Activated CD8-positive, alpha-beta T cell treated with anti-CD3 and anti-CD28 coated beads, Interleukin-2, amount 10 ng/mL, durations not matched to agents 7 days and 5 days (primary cell): Measurements from ENCODE around the gene LRMDA. TPM values are rescaled to one million over a fixed set of nuclear protein-coding genes. Genes with fewer than 3 reads are reported as not detected.
A peak's percentile ranks its signal among the peaks of the same experiment; 100 is the strongest.

ENCODE experiments used
- ATAC-seq: fragments of 150-1000 bp; cut with Tn5 transposase; one replicate; pipeline ENCODE4 v1.10.0; 2021; ENCODE audit warnings: moderate library complexity
- CTCF ChIA-PET: fragments of 350-600 bp; sonication (Branson Sonifier 250); formaldehyde crosslinking; loops from one replicate; lab custom pipeline; 2021; ENCODE audit warnings: antibody characterized with exemption; lab: Charles Lee
- POLR2A ChIA-PET: fragments of 350-600 bp; sonication (Branson Sonifier 250); formaldehyde crosslinking; loops from one replicate; lab custom pipeline; 2021; ENCODE audit warnings: antibody characterized with exemption; lab: Charles Lee
- DNase-seq: peaks from one replicate; pipeline ENCODE4 v3.0.0-alpha.2; 2020
- H3K27ac Mint-ChIP-seq: one replicate; pipeline ENCODE4 v1.8.0; 2021; ENCODE audit warnings: mild to moderate bottlenecking, mixed read lengths
- H3K27me3 Mint-ChIP-seq: one replicate; pipeline ENCODE4 v1.8.0; 2021; ENCODE audit warnings: low read depth, mixed read lengths
- H3K36me3 Mint-ChIP-seq: one replicate; pipeline ENCODE4 v1.8.0; 2021; ENCODE audit warnings: low read depth, mixed read lengths
- H3K4me1 Mint-ChIP-seq: one replicate; pipeline ENCODE4 v1.8.0; 2021; ENCODE audit warnings: low read depth, mixed read lengths
- H3K4me3 Mint-ChIP-seq: one replicate; pipeline ENCODE4 v1.8.0; 2021; ENCODE audit warnings: mild to moderate bottlenecking, mixed read lengths
- H3K9me3 Mint-ChIP-seq: one replicate; pipeline ENCODE4 v1.8.0; 2022; ENCODE audit warnings: mixed read lengths; ENCODE audit not compliant: insufficient read depth
- total RNA-seq, 2 experiments: library from RNA; stranded (reverse); gene quantifications; one replicate each; pipeline ENCODE4 v1.2.3, GENCODE V29; 2021

Gene LRMDA
- total RNA-seq, 2 experiments from 2014 or later, result not detected

DNA sequence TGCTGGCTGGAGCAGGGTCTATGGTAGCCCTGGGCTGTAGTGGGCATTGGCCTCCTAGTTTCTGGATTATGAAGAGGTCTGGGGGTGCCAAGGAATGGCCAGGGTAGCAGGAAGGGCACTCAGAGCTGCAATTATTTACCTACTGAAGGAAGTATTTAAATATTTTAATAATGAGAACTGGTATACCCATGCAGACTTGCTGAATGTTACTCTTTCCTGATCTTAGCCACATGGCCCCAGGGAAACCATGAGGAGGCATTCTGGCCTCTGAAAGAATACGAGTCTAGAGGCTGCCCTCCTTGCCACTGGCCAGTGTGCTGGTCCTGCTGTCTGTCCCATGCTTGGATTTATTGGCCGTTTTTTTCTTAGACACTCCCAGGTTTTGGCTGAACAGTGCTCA, 599.7 kb downstream of the LRMDA start:
- no peak for DNase-seq
- no peak for ATAC-seq
- ChIA-PET POLR2A (no interaction called here), CTCF (no interaction called here)
- Mint-ChIP-seq H3K4me1 (no peaks in the 10 kb centered on the region), H3K27ac (no peak overlapping the region), H3K27me3 (no peaks in the 10 kb centered on the region), H3K36me3 (no peaks in the 10 kb centered on the region), H3K4me3 (no peak overlapping the region), H3K9me3 (no peaks in the 10 kb centered on the region)

DNA sequence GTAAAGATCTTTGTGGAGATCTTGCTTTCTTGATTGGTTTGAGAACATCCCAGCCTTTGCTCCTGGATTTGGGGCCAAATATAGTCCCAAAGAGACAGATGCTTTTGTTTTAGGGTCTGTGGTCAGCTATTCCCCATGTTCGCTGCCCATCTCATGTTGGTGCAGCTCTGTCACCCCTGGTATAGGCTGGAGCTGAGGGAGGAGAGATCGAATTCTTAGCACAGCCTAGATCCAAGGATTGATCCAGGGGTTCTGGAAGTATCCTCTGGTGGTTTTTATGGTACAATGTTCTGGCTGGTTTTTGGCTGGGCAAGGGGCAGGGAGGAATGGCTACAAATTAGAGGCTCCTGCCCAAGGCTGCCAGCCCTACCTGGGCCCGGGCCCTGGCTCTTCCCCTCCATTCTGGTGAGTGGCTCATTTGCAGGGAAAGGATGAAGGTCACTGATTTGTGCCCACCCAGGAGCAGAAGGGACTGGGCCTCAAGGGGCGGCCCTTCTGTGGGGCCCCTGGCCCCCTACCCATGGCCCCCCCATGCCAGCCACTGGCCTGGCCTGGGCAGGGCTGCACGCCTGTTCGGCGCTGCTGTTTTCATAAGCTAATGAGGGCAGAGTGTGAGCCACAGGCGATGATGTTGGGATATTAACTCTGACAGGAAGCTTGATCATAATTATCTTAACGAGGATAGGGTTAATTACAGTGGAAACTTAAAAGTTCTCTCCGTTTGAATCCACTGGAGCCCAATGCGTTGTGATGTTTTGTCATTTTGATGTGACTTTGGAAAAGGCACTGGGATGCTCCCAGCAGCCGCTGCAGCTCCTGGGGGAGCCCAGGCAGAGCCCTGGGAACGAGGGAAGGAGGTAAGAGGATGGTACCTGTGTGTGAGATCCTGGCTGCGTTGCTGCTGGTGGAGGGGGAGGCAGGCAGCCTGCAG, 600.6 kb downstream of the LRMDA start:
- ATAC-seq, result no peak
- ChIA-PET POLR2A (no interaction called here), CTCF (no interaction called here)
- Mint-ChIP-seq H3K27ac (no peak overlapping the region), H3K4me3 (no peak overlapping the region), H3K36me3 (no peaks in the 10 kb centered on the region), H3K4me1 (no peaks in the 10 kb centered on the region), H3K27me3 (no peaks in the 10 kb centered on the region), H3K9me3 (no peaks in the 10 kb centered on the region)
- DNase-seq, result no peak

DNA sequence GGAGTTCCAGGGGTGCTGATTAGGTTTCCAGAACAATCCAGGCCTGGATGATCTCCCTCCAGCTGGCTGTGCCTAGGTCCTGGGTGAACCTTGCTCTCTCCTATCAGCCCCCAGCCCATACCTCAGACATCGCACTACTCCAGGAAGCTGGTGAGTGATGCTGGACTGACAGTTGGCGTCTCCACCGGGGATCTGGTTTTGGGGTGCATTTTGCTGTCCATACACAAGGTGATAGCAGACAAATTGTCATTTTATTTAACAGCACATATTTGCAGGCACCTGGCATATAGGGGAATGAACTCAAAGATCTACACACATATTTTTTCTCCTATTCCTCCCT, 601.2 kb downstream of the LRMDA start:
- Mint-ChIP-seq H3K9me3 (no peaks in the 10 kb centered on the region), H3K27ac (no peak overlapping the region), H3K4me1 (no peaks in the 10 kb centered on the region), H3K36me3 (no peaks in the 10 kb centered on the region), H3K4me3 (no peak overlapping the region), H3K27me3 (no peaks in the 10 kb centered on the region)
- DNase-seq, result no peak
- CTCF ChIA-PET, result interaction anchor here (0.8 kb wide), 1 partner anchor 633 kb away, joined by 3 read pairs; no protein-coding TSS in a partner anchor
- ATAC-seq, result no peak
- POLR2A ChIA-PET, result no interaction called here

DNA sequence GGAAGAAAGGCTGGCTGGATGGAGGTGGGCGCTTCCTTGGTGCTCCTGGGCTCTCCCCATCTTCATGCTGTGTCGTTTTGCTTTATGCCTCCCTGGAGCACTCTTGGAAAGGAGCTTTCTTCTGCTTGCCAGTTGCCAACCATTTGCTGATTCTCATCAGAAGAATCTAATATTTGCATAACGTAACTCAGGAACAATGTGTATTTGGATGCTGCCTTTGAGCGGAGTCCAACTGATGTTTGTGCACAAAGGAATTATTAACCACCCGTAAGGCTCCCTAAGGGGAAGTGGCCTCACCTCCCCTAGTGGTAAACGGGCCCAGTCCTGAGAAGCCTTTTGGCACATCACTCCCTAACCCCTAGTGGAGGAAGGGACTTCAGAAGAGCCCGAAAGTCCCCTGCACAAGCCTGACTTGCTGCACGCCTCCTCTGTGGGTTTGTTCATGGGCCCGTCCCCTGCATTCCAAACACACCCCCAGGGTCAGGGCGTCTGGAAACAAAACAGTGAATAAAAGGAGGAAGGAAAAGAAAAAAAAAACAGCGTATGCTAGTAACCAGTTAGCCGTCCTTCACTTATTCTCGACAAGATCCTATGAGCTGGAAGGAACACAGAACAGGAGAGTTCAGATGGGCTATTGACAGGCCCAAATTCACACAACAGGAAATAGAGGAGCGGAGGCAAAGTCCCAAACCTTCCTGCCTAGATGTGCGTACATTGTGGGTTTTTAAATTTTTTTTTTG, 602.2 kb downstream of the LRMDA start:
- Mint-ChIP-seq H3K9me3 (no peaks in the 10 kb centered on the region), H3K36me3 (no peaks in the 10 kb centered on the region), H3K27me3 (no peaks in the 10 kb centered on the region), H3K4me1 (no peaks in the 10 kb centered on the region), H3K27ac (no peak overlapping the region), H3K4me3 (no peak overlapping the region)
- DNase-seq, result no peak
- POLR2A ChIA-PET, result no interaction called here
- no peak for ATAC-seq
- CTCF ChIA-PET, result interaction anchor here (0.8 to 1.0 kb wide), 2 partner anchors 10 to 634 kb away, joined by 3 read pairs; no protein-coding TSS in a partner anchor

DNA sequence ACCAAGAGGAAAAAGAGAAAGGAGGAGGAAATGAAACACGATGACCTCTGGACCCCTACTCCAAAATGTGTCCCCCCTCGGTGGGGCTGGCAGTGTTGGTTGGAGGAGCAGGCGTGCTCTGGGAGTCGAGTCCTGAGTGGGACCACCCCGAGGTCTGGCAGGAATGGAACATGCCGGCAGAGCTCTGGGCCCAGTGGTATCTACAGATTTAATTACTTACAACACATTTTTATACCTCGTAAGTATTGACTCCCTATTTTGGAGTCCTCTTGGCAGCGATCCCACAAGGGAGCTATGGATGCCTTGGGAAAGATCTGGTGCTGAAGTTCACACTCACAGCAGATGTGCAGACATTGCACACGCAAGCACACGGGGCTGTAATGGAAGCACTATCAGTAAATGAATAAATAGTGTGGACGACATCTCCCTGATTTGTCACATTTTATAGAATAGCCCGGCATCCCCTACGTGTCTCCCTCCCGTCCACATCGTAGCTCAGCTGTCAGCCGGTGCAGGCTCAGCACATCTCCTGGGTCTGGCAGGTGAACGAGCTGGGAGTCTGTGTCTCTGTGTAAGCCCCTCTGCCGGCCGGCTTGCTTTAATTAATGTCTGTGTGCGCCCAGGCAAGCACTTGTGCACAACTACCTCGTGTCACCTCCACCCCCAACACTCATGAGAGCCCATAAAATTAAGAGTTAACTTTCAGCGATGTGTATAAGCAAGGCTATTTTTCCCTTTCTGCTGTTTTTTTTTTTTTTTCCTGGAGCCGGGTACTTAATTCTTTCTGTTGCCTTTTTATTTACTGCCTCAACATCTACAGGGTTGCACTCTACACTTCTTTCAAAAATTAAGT, 603.2 kb downstream of the LRMDA start:
- no peaks in the 10 kb centered on the region for H3K36me3 Mint-ChIP-seq
- H3K27me3 Mint-ChIP-seq, result no peaks in the 10 kb centered on the region
- no peak overlapping the region for H3K4me3 Mint-ChIP-seq
- no peak for DNase-seq
- no peak overlapping the region for H3K27ac Mint-ChIP-seq
- ChIA-PET POLR2A (no interaction called here), CTCF (interaction anchor here (1.0 kb wide), 1 partner anchor 10 kb away, joined by 3 read pairs; no protein-coding TSS in a partner anchor)
- H3K9me3 Mint-ChIP-seq, result no peaks in the 10 kb centered on the region
- no peak for ATAC-seq
- no peaks in the 10 kb centered on the region for H3K4me1 Mint-ChIP-seq

DNA sequence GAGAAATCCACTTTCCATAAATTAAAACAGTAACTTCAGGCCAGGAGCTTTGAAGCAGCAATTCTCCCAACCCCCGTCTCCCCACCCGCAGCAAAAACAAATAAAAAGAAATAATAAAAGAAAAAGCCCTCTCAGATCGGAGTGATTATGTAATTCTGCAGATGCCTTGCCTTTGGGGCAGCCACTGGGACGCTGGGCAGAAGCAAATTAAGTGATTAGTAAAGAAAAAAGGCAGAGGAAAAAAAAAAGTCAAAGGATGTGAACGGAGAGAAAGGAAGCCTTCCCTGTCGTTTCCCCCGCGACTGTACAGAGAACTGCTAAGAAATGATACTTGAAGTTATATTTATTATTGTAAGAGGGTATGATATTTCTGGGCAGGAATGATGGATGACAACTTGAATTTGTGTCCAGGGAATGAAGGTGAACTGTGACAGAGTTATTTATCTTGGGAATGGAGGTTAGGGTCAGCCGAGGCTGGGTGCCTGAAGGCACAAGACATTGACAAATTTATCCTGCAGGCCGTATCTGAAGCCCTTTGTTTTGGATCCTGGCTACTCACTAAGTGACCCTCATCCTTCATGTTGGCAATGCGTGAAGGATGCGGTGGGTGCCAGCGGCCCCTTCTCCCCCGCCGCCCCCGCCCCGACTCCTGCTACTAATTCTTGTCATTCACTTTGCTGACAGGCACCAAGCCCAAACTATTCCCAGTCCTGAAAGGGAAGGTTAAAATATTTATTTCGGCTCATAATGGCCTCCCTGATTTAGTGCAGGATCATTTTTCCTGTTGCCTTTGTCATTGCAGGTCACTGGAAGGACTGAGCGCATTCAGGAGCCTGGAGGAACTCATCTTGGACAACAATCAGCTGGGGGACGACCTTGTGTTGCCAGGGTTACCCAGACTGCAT, 604.0 kb downstream of the LRMDA start:
- ChIA-PET CTCF (no interaction called here), POLR2A (no interaction called here)
- Mint-ChIP-seq H3K27ac (no peak overlapping the region), H3K4me1 (no peaks in the 10 kb centered on the region), H3K36me3 (no peaks in the 10 kb centered on the region), H3K4me3 (no peak overlapping the region), H3K9me3 (no peaks in the 10 kb centered on the region), H3K27me3 (no peaks in the 10 kb centered on the region)
- DNase-seq (no peak), ATAC-seq (no peak)

DNA sequence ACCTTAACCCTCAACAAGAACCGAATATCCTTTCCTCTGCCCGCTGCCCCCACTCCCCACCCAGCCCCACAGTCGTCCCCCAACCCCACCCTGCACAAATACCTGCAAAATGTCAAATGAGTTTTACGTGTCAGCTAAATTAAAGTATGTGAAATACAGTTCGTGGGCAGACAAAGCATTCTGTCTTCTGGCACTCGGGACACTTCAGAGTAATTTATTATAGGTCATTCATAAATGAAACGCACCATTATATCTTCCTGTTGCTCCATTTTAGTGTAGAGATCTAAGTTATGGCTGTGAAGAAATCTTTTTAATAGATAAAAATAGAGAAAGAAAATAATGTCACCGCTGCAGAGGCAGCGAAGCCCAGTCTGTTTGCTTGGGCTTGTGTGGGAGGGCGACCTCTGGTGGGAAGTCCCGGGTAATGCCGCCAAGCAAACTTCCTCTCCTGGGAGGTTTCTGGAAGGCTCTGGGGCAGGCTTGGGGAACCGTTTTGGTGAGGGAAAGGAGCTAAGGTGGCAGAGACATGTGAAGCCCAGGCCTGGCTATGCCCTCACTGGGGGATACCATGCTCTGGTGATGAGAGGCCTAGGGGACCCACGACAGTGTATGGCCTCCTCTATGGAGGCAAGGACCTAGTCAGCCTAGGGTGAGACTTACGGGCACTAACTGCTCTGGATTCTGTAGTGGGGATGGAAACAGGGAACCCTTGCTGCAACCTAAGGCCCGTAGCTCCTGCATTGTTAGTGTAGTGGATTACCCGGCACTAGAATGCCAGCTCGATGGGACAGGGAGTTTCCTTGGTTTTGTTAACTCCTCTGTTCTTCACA, 604.9 kb downstream of the LRMDA start:
- Mint-ChIP-seq H3K4me1 (no peaks in the 10 kb centered on the region), H3K9me3 (no peaks in the 10 kb centered on the region), H3K36me3 (no peaks in the 10 kb centered on the region), H3K4me3 (no peak overlapping the region), H3K27ac (no peak overlapping the region), H3K27me3 (no peaks in the 10 kb centered on the region)
- POLR2A ChIA-PET, result no interaction called here
- DNase-seq, result peak; percentile 52
- peak; percentile 47 for ATAC-seq
- CTCF ChIA-PET, result interaction anchor here (1.0 to 1.4 kb wide), 2 partner anchors 8 to 26 kb away, joined by 3 to 6 read pairs; no protein-coding TSS in a partner anchor

DNA sequence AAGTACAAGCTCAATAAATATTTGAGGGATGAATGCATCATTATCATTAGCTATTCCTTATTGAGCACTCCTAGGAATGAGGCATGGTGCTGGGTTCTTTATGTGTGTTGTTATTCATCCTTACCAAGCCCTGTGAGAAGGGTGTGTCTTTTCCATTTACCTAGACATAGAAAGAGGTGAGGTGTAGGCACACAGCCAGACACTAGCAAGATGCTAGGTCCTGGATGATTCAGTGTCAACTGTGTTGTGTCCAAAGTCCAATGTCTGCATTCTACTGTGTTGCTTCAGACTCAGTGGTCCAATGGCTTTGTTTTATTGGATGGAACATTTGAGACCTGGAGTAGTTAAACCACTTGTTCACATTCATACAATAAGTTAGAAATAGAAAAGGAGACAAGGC, 605.5 kb downstream of the LRMDA start:
- no peak overlapping the region for H3K4me3 Mint-ChIP-seq
- CTCF ChIA-PET, result interaction anchor here (1.0 to 1.4 kb wide), 2 partner anchors 9 to 25 kb away, joined by 3 to 6 read pairs; no protein-coding TSS in a partner anchor
- no peak for DNase-seq
- H3K27me3 Mint-ChIP-seq, result no peaks in the 10 kb centered on the region
- no peaks in the 10 kb centered on the region for H3K4me1 Mint-ChIP-seq
- no peak for ATAC-seq
- POLR2A ChIA-PET, result no interaction called here
- no peaks in the 10 kb centered on the region for H3K9me3 Mint-ChIP-seq
- no peak overlapping the region for H3K27ac Mint-ChIP-seq
- H3K36me3 Mint-ChIP-seq, result no peaks in the 10 kb centered on the region

DNA sequence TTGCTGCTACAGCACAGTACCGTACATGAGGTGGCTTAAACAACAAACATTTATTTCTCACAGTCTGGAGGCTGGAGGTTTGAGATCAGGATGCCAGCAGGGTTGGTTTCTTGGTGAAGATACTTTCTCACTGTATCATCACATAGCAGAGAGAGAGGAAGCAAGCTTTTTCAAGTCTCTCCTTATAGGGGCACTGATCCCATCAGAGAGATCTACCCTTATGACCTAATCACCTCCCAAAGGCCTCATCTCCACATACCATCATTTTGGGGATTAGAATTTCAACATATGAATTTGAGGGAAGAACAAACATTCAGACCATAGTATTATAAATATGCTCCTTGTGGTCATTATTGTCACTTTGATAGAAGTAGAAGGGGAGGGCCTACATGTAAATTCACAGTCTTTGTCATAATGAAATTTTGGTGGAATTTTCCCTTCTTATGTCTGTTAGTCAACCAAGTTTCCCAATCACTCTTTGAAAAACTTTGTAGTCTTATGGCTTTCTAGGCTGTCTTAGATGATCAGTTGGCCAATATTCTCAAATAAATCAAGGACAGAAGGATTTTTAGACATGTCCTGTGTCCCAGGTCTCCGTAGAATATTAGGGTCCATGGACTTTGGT, 606.2 kb downstream of the LRMDA start:
- Mint-ChIP-seq H3K36me3 (no peaks in the 10 kb centered on the region), H3K9me3 (no peaks in the 10 kb centered on the region), H3K4me3 (no peak overlapping the region), H3K27ac (no peak overlapping the region), H3K4me1 (no peaks in the 10 kb centered on the region), H3K27me3 (no peaks in the 10 kb centered on the region)
- POLR2A ChIA-PET, result no interaction called here
- DNase-seq (no peak), ATAC-seq (no peak)
- CTCF ChIA-PET, result interaction anchor here (1.4 kb wide), 1 partner anchor 10 kb away, joined by 6 read pairs; no protein-coding TSS in a partner anchor

DNA sequence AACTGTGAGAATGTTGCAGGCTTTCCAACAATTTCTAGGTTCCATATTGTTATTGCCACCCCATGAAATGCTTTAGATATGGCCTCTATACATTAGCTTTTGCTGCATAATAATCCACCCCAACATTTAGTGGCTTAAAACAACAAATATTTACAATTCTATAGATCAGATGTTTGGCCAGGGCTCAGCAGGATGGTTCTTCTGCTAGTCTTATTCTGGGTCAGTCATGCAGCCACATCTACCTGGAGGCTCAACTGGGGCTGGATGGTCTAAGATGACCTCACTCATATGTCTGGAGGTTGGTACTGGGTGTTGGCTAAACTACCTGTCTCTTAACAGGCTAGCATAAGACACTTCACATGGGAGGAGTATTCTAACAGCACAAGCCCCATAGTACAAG, 607.3 kb downstream of the LRMDA start:
- DNase-seq (no peak), ATAC-seq (no peak)
- Mint-ChIP-seq H3K27ac (no peak overlapping the region), H3K4me1 (no peaks in the 10 kb centered on the region), H3K27me3 (no peaks in the 10 kb centered on the region), H3K36me3 (no peaks in the 10 kb centered on the region), H3K4me3 (no peak overlapping the region), H3K9me3 (no peaks in the 10 kb centered on the region)
- POLR2A ChIA-PET, result no interaction called here
- CTCF ChIA-PET, result no interaction called here
